ENCODE measurements around the gene GARNL3.

GRCh38 chr9:127233989-127234388 is 30.6 kb upstream of the GARNL3 start:
- TF ChIP-seq CTCF (conservative IDR thresholded peaks at IDR 0.05; ENCODE audit: low read length): no peak
- no peak for TF ChIP-seq EZH2phosphoT487 (IDR thresholded peaks at IDR 0.05; ENCODE audit: borderline replicate concordance)

Measured in Loucy (cell line).